HCT116 (cell line): ENCODE data around the gene KAT6B. TPM values are rescaled to one million over a fixed set of nuclear protein-coding genes. Genes with fewer than 3 reads are reported as not detected.

ENCODE experiments used
- ATAC-seq: fragments of 200-7000 bp; cut with Tn5 transposase; 2 replicates; pipeline ENCODE4 v1.9.1; 2020; ENCODE audit warnings: mild to moderate bottlenecking, moderate library complexity
- BruUV-seq: library from RNA; stranded (reverse); fragments of 400-500 nt; replicated peaks from 2 replicates; lab custom pipeline; 2021; lab: Mats Ljungman, UMichigan
- CTCF ChIA-PET: fragments of 300-600 bp; sonication (Branson Sonifier 250); formaldehyde crosslinking; loops from one replicate; lab custom pipeline; 2021; ENCODE audit warnings: antibody characterized with exemption; lab: Charles Lee
- POLR2A ChIA-PET: fragments of 300-600, 350-600 bp; sonication (Branson Sonifier 250); formaldehyde crosslinking; loops from one replicate; lab custom pipeline; 2021; ENCODE audit warnings: antibody characterized with exemption; lab: Charles Lee
- RAD21 ChIA-PET, 2 experiments: fragments of 300-600 bp; sonication (Branson Sonifier 250); formaldehyde crosslinking; loops; one replicate each; lab custom pipeline; 2023; ENCODE audit warnings: low total read pairs in 2 of 2; ENCODE audit not compliant: uncharacterized antibody in 2 of 2, unreplicated experiment in 2 of 2, low non-redundant PET in 1 of 2; lab: Charles Lee
- DNase-seq: peaks from one replicate; pipeline ENCODE4 v3.0.0-alpha.2; 2010; ENCODE audit warnings: low read depth, low spot score
- H2AFZ ChIP-seq: fragments of 200-600 bp; shearing (Covaris generic), sonication (generic); 2 replicates; pipeline ENCODE4 v1.6.1; 2017; ENCODE audit warnings: low read depth, mixed run types, mixed read lengths, antibody characterized with exemption, low read length; ENCODE audit not compliant: poor library complexity, severe bottlenecking
- H3K27ac ChIP-seq: 2 replicates; pipeline ENCODE4 v1.5.1; 2012; ENCODE audit warnings: low read depth, low read length
- H3K27me3 ChIP-seq: fragments of 200-600 bp; sonication (generic); 2 replicates; pipeline ENCODE4 v1.6.1; 2016; ENCODE audit warnings: mixed run types, low read length, mixed read lengths; ENCODE audit not compliant: insufficient read depth
- H3K36me3 ChIP-seq, 2 experiments: fragments of 200-500 bp in 1 of 2; fragments of 200-600 bp in 1 of 2; sonication (Bioruptor generic) in 1 of 2; sonication (generic) in 1 of 2; 2 replicates each; pipeline versions ENCODE4 v1.5.1 to v1.6.1; 2014 to 2016; ENCODE audit warnings: low read length in 2 of 2, inconsistent platforms in 1 of 2, mixed read lengths in 1 of 2, mixed run types in 1 of 2; ENCODE audit not compliant: insufficient read depth in 2 of 2, control insufficient read depth in 1 of 2
- H3K4me1 ChIP-seq, 2 experiments: fragments of 200-600 bp in 1 of 2; sonication (generic) in 1 of 2; 2 replicates each; pipeline versions ENCODE4 v1.5.1 to v1.6.1; 2012 to 2017; ENCODE audit warnings: low read length in 2 of 2, inconsistent platforms in 1 of 2, mild to moderate bottlenecking in 1 of 2, mixed read lengths in 1 of 2, mixed run types in 1 of 2, moderate library complexity in 1 of 2; ENCODE audit not compliant: insufficient read depth in 2 of 2, control insufficient read depth in 1 of 2
- H3K4me2 ChIP-seq: fragments of 200-600 bp; sonication (generic); 2 replicates; pipeline ENCODE4 v1.6.1; 2017; ENCODE audit warnings: mixed run types, low read length, mixed read lengths
- H3K4me3 ChIP-seq, 2 experiments: fragments of 200-600 bp in 1 of 2; sonication (generic) in 1 of 2; replicated peaks in 1 of 2; 2 replicates each; pipeline ENCODE4 v1.5.1; 2011 to 2016; ENCODE audit warnings: low read length in 2 of 2, control low read depth in 1 of 2, low read depth in 1 of 2, mild to moderate bottlenecking in 1 of 2, mixed read lengths in 1 of 2, mixed run types in 1 of 2
- H3K79me2 ChIP-seq: fragments of 200-600 bp; sonication (generic); 2 replicates; pipeline ENCODE4 v1.6.1; 2017; ENCODE audit warnings: mild to moderate bottlenecking, mixed run types, low read length, moderate library complexity, mixed read lengths; ENCODE audit not compliant: insufficient read depth
- H3K9ac ChIP-seq: fragments of 200-600 bp; sonication (generic); 2 replicates; pipeline ENCODE4 v1.6.1; 2016; ENCODE audit warnings: low read length, mixed read lengths
- H3K9me2 ChIP-seq: fragments of 200-600 bp; sonication (generic), shearing (Covaris generic); 2 replicates; pipeline ENCODE4 v1.6.1; 2017; ENCODE audit warnings: mixed run types, mild to moderate bottlenecking, moderate library complexity; ENCODE audit not compliant: insufficient read depth
- H3K9me3 ChIP-seq, 2 experiments: fragments of 200-500 bp in 1 of 2; fragments of 200-600 bp in 1 of 2; sonication (Bioruptor generic) in 1 of 2; sonication (generic) in 1 of 2; 2 replicates each; pipeline ENCODE4 v1.6.1; 2014 to 2017; ENCODE audit warnings: low read length in 2 of 2, mixed read lengths in 2 of 2, inconsistent platforms in 1 of 2, low read depth in 1 of 2, mild to moderate bottlenecking in 1 of 2, mixed run types in 1 of 2, moderate library complexity in 1 of 2; ENCODE audit not compliant: control insufficient read depth in 1 of 2, insufficient read depth in 1 of 2
- H4K20me1 ChIP-seq: fragments of 200-600 bp; sonication (generic), shearing (Covaris generic); 2 replicates; pipeline ENCODE4 v1.6.1; 2017; ENCODE audit warnings: mixed run types, mild to moderate bottlenecking, moderate library complexity; ENCODE audit not compliant: insufficient read depth
- ATF3 ChIP-seq: IDR thresholded peaks from 2 replicates; pipeline ENCODE4 v1.6.1; 2012
- CBX3 ChIP-seq: IDR thresholded peaks from 2 replicates; pipeline ENCODE4 v1.6.1; 2012; ENCODE audit warnings: low read depth
- EGR1 ChIP-seq: IDR thresholded peaks from 2 replicates; pipeline ENCODE4 v1.6.1; 2012; ENCODE audit warnings: low read depth
- ELF1 ChIP-seq: IDR thresholded peaks from 2 replicates; pipeline ENCODE4 v1.6.1; 2012; ENCODE audit warnings: low read depth, borderline replicate concordance
- EZH2 ChIP-seq: fragments of 200-600 bp; sonication (generic); IDR thresholded peaks from 2 replicates; pipeline ENCODE4 v1.6.1; 2017; ENCODE audit warnings: antibody characterized with exemption, mixed run types
- EZH2phosphoT487 ChIP-seq: fragments of 200-600 bp; IDR thresholded peaks from 2 replicates; pipeline ENCODE4 v1.6.1; 2018; ENCODE audit warnings: antibody characterized with exemption, borderline replicate concordance
- JUND ChIP-seq: IDR thresholded peaks from 2 replicates; pipeline ENCODE4 v1.6.1; 2012
- MAX ChIP-seq: IDR thresholded peaks from 2 replicates; pipeline ENCODE4 v1.6.1; 2012
- POLR2A ChIP-seq: IDR thresholded peaks from 2 replicates; pipeline ENCODE4 v1.7.0; 2011; ENCODE audit warnings: borderline replicate concordance; ENCODE audit not compliant: insufficient read depth, insufficient read length; ENCODE audit errors: extremely low read depth
- REST ChIP-seq: IDR thresholded peaks from 2 replicates; pipeline ENCODE4 v1.6.1; 2012; ENCODE audit warnings: low read depth
- SP1 ChIP-seq: IDR thresholded peaks from 2 replicates; pipeline ENCODE4 v1.6.1; 2012; ENCODE audit warnings: low read depth
- SRF ChIP-seq: IDR thresholded peaks from 2 replicates; pipeline ENCODE4 v1.6.1; 2012; ENCODE audit warnings: low read depth
- ZBTB33 ChIP-seq: IDR thresholded peaks from 2 replicates; pipeline ENCODE4 v1.6.1; 2011; ENCODE audit warnings: mild to moderate bottlenecking, low read length, moderate library complexity; ENCODE audit not compliant: insufficient replicate concordance; ENCODE audit errors: extremely low read depth
- ZFX ChIP-seq: fragments of 450-650 bp; IDR thresholded peaks from 2 replicates; pipeline ENCODE4 v1.6.1; 2017
- intact Hi-C: fragments of 100-400 bp; cut with micrococcal nuclease; formaldehyde crosslinking; loops from 2 replicates; pipeline ENCODE4 v1.10.0; 2022
- total RNA-seq: library from RNA; stranded (reverse); gene quantifications from one replicate; pipeline ENCODE4 v1.2.1, GENCODE V29; 2021; ENCODE audit not compliant: unreplicated experiment

The KAT6B gene
- total RNA-seq, 1 experiment from 2014 or later: 17.8 TPM

GRCh38 chr10:74827694-74828093 is 1.3 kb downstream of the KAT6B start:
- Histone ChIP-seq H3K4me2 (peak overlapping the region; percentile 98), H3K9ac (peak overlapping the region; percentile 67; the same call in 1 of the 2 replicates), H3K27ac (peak overlapping the region; percentile 62), H3K79me2 (peaks cover 14% of the 10 kb centered on the region), H3K4me1 (peaks cover 15 to 22% of the 10 kb centered on the region in 2 experiments), H3K4me3 (peak overlapping the region; percentile 84 to 88), H3K9me3 (no peaks in the 10 kb centered on the region), H4K20me1 (no peaks in the 10 kb centered on the region), H3K9me2 (no peaks in the 10 kb centered on the region), H3K27me3 (no peaks in the 10 kb centered on the region), H2AFZ (no peak overlapping the region), H3K36me3 (no peaks in the 10 kb centered on the region)
- ATAC-seq: no peak
- ChIA-PET RAD21 (no interaction called here), CTCF (no interaction called here), POLR2A (no interaction called here)
- DNase-seq: no peak
- intact Hi-C loops: no loop called here
- TF ChIP-seq MAX (no peak), EGR1 (no peak), ATF3 (no peak), EZH2phosphoT487 (no peak), REST (no peak), JUND (no peak), POLR2A (no peak), SP1 (no peak), ZBTB33 (no peak), SRF (no peak), ZFX (no peak), ELF1 (no peak), EZH2 (no peak), CBX3 (no peak)
- BruUV-seq: no TSS peak
